ENCODE data around the gene GARIN1A.
"Not testable (repeated sequence)": the region's sequence is repeated elsewhere in the genome, so short reads cannot be mapped to it uniquely, and the experiment has no call there.

The GARIN1A gene

GRCh38 chr7:128671992-128672391 is at the start of gene GARIN1A:
Gene GARIN1A (plus strand): TSS chr7:128672292. CDS start chr7:128672398, 106 bp downstream.
- DNase-seq (ENCODE audit: low read depth in 3 of 3): no peak

GRCh38 chr7:128627124-128627523 is 45.0 kb upstream of the GARIN1A start:
- not testable (repeated sequence) for DNase-seq (ENCODE audit: low read depth in 3 of 3)

- DNase-seq (ENCODE audit: low read depth in 3 of 3): not testable (repeated sequence)
Observed at GRCh38 chr7:128633915-128634314, 38.2 kb upstream of the GARIN1A start.

DNA sequence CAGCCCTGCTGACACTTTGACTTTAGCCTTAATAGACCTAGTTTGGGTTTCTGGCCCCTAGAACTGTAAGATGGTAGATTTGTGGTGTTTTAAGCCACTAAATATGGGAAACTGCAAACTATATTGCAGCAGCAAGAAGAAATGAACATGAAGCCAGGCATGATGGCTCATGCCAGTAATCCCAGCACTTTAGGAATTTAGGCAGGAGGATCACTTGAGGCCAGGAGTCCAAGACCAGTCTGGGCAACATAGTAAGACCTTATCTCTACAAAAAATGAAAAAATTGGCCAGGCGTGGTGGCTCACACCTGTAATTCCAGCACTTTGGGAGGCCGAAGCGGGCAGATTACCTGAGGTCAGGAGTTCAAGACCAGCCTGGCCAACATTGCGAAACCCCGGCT is 26.9 kb upstream of the GARIN1A start:
- not testable (repeated sequence) for DNase-seq (ENCODE audit: low read depth in 3 of 3)

- DNase-seq (ENCODE audit: low read depth in 3 of 3): not testable (repeated sequence)
Observed at GRCh38 chr7:128645844-128646243, 26.2 kb upstream of the GARIN1A start.

GRCh38 chr7:128646877-128647276 is 25.2 kb upstream of the GARIN1A start:
- DNase-seq (ENCODE audit: low read depth in 3 of 3): not testable (repeated sequence)

GRCh38 chr7:128651096-128651495 is 21.0 kb upstream of the GARIN1A start:
- DNase-seq (ENCODE audit: low read depth in 3 of 3): not testable (repeated sequence)

DNA sequence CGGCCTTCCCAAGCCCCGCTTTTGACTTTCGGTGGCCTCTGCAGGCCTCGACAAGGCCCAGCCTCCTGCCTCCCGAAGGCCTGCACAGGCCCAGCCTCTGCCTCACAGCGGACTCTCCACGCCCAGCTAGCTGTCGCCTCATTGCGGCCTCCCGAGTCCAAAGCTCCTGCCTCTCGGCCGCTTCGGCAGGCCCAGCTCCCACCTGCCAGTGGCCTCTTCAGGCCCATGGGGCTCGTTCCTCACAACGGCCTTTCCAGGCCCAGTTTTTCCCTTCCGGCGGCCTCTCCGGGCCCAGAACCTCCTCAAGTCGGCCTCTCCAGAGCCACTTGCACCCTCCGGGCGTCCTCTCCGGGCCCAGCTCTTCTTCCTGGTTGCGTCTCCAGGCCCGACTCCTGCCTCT is 19.5 kb upstream of the GARIN1A start:
- DNase-seq (ENCODE audit: low read depth in 3 of 3): not testable (repeated sequence)

DNA sequence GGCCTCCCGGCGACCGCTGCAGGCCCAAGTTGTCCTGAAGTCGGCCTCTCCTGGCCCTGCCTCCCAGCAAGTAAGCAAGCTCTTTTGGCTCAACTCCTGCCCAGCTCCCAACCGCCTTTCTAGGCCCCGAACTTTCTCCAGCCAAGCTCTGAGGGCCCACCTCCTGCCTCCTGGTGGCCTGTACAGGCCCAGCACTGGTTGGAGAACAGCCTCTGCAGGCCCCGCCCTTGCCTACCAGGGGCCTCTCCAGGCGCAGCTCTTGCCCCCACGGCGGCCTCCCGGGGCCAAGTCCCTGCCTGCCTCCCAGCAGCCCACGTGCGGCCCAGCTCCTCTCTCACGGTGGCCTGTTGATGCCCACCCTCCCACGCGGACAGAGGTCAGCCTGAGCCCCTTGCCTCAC is 18.9 kb upstream of the GARIN1A start:
- DNase-seq (ENCODE audit: low read depth in 3 of 3): not testable (repeated sequence)

GRCh38 chr7:128654080-128654479 is 18.0 kb upstream of the GARIN1A start:
- not testable (repeated sequence) for DNase-seq (ENCODE audit: low read depth in 3 of 3)

- not testable (repeated sequence) for DNase-seq (ENCODE audit: low read depth in 3 of 3)
Observed at GRCh38 chr7:128654501-128654900, 17.6 kb upstream of the GARIN1A start.

- DNase-seq (ENCODE audit: low read depth in 3 of 3): not testable (repeated sequence)
Observed at GRCh38 chr7:128658428-128658827, 13.7 kb upstream of the GARIN1A start.

DNA sequence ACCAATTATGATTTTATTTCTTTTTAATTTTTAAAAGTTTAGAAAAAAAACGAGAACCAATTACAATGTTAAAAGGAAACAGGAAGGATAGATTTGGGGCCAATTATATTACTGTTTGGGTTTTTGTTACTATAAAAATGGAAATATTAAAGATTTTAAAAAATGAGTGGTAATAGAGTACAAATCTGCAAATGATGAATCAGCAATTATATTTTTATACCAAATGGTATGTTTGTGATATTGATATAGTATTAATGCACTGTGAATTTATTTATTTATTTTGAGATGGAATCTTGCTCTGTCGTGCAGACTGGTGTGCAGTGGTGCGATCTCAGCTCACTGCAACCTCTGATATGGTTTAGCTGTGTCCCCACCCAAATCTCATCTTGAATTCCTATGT is 11.5 kb upstream of the GARIN1A start:
- DNase-seq (ENCODE audit: low read depth in 3 of 3): no peak

DNA sequence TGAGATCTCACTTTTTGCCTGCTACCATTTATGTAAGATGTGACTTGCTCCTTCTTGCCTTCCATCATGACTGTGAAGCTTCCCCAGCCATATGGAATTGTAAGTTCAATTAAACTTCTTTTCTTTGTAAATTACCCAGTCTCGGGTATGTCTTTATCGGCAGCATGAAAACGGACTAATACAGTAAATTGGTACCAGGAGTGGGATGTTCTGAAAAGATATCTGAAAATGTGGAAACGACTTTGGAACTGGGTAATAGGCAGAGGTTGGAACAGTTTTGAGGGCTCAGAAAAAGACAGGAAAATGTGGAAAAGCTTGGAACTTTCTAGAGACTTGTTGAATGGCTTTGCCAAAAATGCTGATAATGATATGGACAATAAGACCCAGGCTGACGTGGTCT is 10.6 kb upstream of the GARIN1A start:
- DNase-seq (ENCODE audit: low read depth in 3 of 3): no peak

GRCh38 chr7:128662091-128662490 is 10.0 kb upstream of the GARIN1A start:
- DNase-seq (ENCODE audit: low read depth in 3 of 3): no peak

GRCh38 chr7:128663223-128663622 is 8.9 kb upstream of the GARIN1A start:
- DNase-seq (ENCODE audit: low read depth in 3 of 3): not testable (repeated sequence)

DNA sequence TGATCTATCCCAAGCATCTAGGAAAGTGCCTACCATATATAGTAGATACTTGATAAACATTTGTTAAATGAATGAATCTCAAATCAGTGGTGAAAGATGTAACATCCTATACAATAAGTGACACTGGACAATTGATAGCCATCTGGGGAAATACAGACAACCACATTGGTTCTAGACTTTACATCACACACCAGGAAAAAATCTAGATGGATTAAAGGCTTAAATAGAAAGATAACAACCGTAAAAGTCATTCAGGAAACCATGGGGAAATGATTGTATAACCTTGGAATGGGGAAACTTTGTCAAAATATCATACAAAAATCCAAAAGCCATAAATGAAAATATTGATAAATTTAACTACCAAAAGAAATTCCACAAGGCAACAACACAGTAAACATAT is 7.0 kb upstream of the GARIN1A start:
- no peak for DNase-seq (ENCODE audit: low read depth in 3 of 3)

- DNase-seq (ENCODE audit: low read depth in 3 of 3): no peak
Observed at GRCh38 chr7:128666200-128666599, 5.9 kb upstream of the GARIN1A start.

- no peak for DNase-seq (ENCODE audit: low read depth in 3 of 3)
Observed at GRCh38 chr7:128672927-128673517, 930 bp downstream of the GARIN1A start.

- DNase-seq (ENCODE audit: low read depth in 3 of 3): no peak
Observed at GRCh38 chr7:128673571-128673970, 1.5 kb downstream of the GARIN1A start.

GRCh38 chr7:128676665-128677064 is 4.6 kb downstream of the GARIN1A start:
- DNase-seq (ENCODE audit: low read depth in 3 of 3): no peak

- DNase-seq (ENCODE audit: low read depth in 3 of 3): no peak
Observed at GRCh38 chr7:128679920-128680319, 7.8 kb downstream of the GARIN1A start.

- no peak for DNase-seq (ENCODE audit: low read depth in 3 of 3)
Observed at GRCh38 chr7:128681794-128682537, 9.9 kb downstream of the GARIN1A start.
